Measurements from ENCODE around the gene TMEM132C.

GRCh38 chr12:128543460-128543859, 276.5 kb downstream of the TMEM132C start:
- TF ChIP-seq CTCF (IDR thresholded peaks at IDR 0.05): no peak
- TF ChIP-seq EP300 (IDR thresholded peaks at IDR 0.05): no peak
